ENCODE results near the gene PDXK. TPM values are rescaled to one million over a fixed set of nuclear protein-coding genes. Genes with fewer than 3 reads are reported as not detected.

Gene PDXK
- total RNA-seq, 4 donors from 2014 or later, result 45.0 to 66.0 (median 57.4) TPM

DNA sequence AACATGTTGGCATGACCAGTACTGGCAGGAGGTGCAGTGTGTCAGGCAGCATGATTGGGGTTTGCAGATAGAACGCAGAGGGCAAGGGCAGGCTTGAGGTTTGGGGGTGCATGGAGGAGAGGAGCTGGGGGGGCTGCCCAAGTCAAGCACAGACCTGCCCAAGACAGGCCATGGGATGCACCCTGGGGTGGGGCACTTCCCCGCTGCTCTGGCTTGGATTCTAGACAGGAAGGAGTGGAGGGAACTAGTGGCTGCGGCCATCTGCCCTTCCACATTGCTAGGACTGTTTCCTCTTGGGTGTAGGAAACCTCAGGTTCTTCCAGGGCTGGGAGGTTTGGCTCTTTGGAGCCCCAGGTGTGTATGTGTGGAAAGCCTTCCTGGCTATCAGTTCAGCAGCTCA lies 3.0 kb downstream of the PDXK start:
- Histone ChIP-seq H3K4me3 (peak overlapping the region; percentile 86), H3K36me3 (peaks cover 12% of the 10 kb centered on the region), H3K27ac (no peak overlapping the region), H3K9me3 (no peaks in the 10 kb centered on the region), H3K4me1 (peaks cover 55% of the 10 kb centered on the region), H3K27me3 (no peaks in the 10 kb centered on the region)
- WGBS, result 69% methylated on average over 3 of the region's 3 CpGs
- DNase-seq (ENCODE audit: low spot score in 2 of 2), result no peak
- TF ChIP-seq EP300 (IDR thresholded peaks at IDR 0.05) (no peak), POLR2AphosphoS5 (IDR thresholded peaks at IDR 0.05) (no peak), POLR2A (IDR thresholded peaks at IDR 0.05) (no peak)
- TF ChIP-seq, protein P1, sequence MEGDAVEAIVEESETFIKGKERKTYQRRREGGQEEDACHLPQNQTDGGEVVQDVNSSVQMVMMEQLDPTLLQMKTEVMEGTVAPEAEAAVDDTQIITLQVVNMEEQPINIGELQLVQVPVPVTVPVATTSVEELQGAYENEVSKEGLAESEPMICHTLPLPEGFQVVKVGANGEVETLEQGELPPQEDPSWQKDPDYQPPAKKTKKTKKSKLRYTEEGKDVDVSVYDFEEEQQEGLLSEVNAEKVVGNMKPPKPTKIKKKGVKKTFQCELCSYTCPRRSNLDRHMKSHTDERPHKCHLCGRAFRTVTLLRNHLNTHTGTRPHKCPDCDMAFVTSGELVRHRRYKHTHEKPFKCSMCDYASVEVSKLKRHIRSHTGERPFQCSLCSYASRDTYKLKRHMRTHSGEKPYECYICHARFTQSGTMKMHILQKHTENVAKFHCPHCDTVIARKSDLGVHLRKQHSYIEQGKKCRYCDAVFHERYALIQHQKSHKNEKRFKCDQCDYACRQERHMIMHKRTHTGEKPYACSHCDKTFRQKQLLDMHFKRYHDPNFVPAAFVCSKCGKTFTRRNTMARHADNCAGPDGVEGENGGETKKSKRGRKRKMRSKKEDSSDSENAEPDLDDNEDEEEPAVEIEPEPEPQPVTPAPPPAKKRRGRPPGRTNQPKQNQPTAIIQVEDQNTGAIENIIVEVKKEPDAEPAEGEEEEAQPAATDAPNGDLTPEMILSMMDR (IDR thresholded peaks at IDR 0.05), result no peak

DNA sequence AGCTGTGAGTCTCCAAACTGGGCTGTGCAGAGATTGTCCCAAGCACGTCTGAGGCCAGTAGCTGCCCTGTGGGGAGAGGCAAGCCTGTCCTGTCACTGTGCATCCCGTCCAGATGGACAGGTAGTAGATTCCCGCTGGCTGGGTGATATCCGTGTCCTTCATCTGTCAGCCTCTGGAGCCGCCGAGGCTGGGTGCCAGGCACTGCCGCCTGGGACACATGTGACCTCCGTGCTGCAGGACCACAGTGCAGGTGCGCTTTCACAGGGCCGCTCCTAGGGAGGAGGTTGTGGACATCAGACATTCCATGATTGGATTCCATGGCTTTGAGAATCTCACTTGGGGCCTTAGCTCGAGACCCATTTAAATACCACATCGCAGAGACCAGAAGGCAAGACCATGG lies 4.7 kb downstream of the PDXK start:
- Histone ChIP-seq H3K36me3 (peaks cover 12% of the 10 kb centered on the region), H3K27ac (no peak overlapping the region), H3K4me1 (peaks cover 66% of the 10 kb centered on the region), H3K27me3 (no peaks in the 10 kb centered on the region), H3K4me3 (no peak overlapping the region), H3K9me3 (no peaks in the 10 kb centered on the region)
- no peak for DNase-seq (ENCODE audit: low spot score in 2 of 2)
- no peak for TF ChIP-seq POLR2AphosphoS5 (IDR thresholded peaks at IDR 0.05)
- 88% methylated on average over 2 of the region's 12 CpGs for WGBS

DNA sequence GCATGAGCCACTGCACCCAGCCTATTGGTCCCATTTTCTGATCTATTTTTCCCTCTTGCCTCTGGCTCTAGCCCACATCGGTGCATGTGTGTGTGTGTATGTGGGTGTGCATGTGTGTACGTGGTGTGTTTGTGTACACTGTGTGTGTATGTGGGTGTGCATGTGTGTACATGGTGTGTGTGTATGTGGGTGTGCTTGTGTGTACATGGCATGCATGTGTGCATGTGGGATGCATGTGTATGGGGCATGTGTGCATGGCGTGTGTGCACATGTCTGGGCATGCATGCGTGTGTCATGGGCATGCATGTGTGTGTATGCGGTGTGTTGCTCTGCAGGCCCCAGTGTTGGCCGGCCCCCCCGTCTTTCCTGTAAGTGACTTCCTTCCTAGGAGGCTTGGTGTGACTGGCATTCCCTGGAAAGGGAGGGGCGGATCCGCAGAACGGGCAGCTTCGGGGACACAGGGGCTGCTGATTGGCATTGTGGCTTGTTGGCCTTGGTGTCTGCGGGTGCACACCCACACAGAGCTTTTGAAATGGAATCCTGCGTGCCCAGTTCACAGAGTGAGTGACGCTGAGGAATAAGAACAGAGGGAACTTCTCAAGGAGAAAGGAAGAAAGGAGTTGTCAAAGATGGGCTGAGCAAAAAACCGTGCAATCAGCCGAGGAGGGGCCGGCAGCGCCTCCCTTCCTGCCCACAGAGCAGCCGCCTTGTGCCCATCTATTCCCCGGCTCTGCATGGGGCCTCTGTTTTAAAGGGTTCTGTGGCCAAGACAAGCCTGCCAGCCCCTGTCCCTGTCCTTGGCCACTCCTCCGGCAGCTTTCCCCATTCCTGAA lies 8.0 kb downstream of the PDXK start:
- TF ChIP-seq EP300 (IDR thresholded peaks at IDR 0.05), result no peak
- TF ChIP-seq POLR2AphosphoS5 (IDR thresholded peaks at IDR 0.05), result no peak
- TF ChIP-seq, protein P1 (IDR thresholded peaks at IDR 0.05), result no peak
- TF ChIP-seq POLR2A (IDR thresholded peaks at IDR 0.05), result no peak
- H3K27ac ChIP-seq, result peak overlapping the region; percentile 88
- H3K4me3 ChIP-seq, result no peak overlapping the region
- peaks cover 64% of the 10 kb centered on the region for H3K4me1 ChIP-seq
- no peaks in the 10 kb centered on the region for H3K27me3 ChIP-seq
- no peak for DNase-seq (ENCODE audit: low spot score in 2 of 2)
- no peaks in the 10 kb centered on the region for H3K9me3 ChIP-seq
- H3K36me3 ChIP-seq, result peaks cover 12% of the 10 kb centered on the region
- 64% methylated on average over 20 of the region's 21 CpGs for WGBS

DNA sequence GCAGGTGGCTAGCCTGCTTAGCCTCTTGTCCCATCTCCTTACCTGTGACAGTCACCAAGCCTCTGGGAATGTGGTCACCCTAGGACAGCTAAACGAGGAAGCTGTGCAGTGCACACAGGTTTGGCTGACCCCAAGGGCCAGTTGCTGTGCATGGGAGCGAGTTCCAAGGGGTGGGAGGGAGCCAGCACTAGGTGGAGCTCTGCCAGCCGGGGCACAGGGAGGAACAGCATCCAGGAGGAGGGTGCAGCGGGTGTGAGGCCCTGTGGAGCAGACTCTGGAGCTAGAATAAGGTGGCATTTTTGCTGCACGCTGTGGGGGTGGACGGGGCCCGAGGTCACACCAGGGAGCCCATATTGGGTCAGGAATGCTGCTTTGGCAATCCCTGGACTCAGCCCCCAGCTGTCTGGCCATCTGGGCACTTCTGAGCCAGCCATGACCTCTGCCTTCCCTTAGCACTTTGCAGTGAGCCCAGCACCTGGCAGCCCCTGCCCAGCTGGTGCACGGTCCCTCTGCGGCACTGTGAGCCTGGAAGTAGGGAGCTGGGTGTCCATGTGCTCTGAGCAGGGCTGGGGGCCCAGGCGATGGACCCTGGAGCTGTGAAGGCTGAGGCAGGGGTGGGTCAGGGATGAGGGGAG lies 8.7 kb downstream of the PDXK start:
- TF ChIP-seq EP300 (IDR thresholded peaks at IDR 0.05) (no peak), POLR2AphosphoS5 (IDR thresholded peaks at IDR 0.05) (no peak), POLR2A (IDR thresholded peaks at IDR 0.05) (no peak)
- TF ChIP-seq, protein P1 (IDR thresholded peaks at IDR 0.05), result no peak
- no peak for DNase-seq (ENCODE audit: low spot score in 2 of 2)
- Histone ChIP-seq H3K27ac (peak overlapping the region; percentile 88), H3K4me1 (peaks cover 67% of the 10 kb centered on the region), H3K27me3 (no peaks in the 10 kb centered on the region), H3K36me3 (peaks cover 12% of the 10 kb centered on the region), H3K9me3 (no peaks in the 10 kb centered on the region), H3K4me3 (peak overlapping the region; percentile 46)
- WGBS, result 70% methylated on average over 8 of the region's 10 CpGs

DNA sequence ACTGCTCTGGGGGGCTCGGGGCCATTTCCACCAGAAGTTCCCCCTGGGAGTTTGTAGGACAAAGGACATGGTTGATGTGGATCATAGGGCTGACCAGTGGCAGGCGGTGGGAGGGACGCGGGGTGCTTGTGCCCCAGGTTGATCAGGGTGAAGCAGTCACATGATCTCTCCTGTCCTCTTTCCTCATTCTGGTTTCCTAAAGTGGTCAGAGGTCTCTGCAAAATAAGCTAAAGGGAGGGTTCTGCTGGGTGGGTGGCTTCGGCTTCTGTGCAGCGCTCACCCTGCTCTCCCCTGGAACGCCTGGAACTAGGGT lies 9.2 kb downstream of the PDXK start:
- Histone ChIP-seq H3K27ac (peak overlapping the region; percentile 88), H3K36me3 (peaks cover 12% of the 10 kb centered on the region), H3K4me1 (peaks cover 71% of the 10 kb centered on the region), H3K9me3 (no peaks in the 10 kb centered on the region), H3K27me3 (no peaks in the 10 kb centered on the region), H3K4me3 (peak overlapping the region; percentile 46)
- 15% methylated on average over 6 of the region's 7 CpGs for WGBS
- TF ChIP-seq, protein P1 (IDR thresholded peaks at IDR 0.05), result no peak
- TF ChIP-seq EP300 (IDR thresholded peaks at IDR 0.05), result no peak
- no peak for TF ChIP-seq POLR2A (IDR thresholded peaks at IDR 0.05)
- no peak for TF ChIP-seq POLR2AphosphoS5 (IDR thresholded peaks at IDR 0.05)
- DNase-seq (ENCODE audit: low spot score in 2 of 2), result no peak
